NT2/D1 (cell line): Measurements from ENCODE around the gene UBR2.

Experiments
- SUZ12 ChIP-seq: IDR thresholded peaks from 2 replicates; pipeline ENCODE4 v1.6.1; 2011; ENCODE audit not compliant: insufficient read length, insufficient read depth; ENCODE audit errors: extremely low read depth
- YY1 ChIP-seq: IDR thresholded peaks from 2 replicates; pipeline ENCODE4 v1.6.1; 2011; ENCODE audit not compliant: insufficient read length, insufficient read depth
- ZNF274 ChIP-seq: IDR thresholded peaks from 2 replicates; pipeline ENCODE4 v1.6.1; 2011; ENCODE audit warnings: mild to moderate bottlenecking, low read depth, low read length

DNA sequence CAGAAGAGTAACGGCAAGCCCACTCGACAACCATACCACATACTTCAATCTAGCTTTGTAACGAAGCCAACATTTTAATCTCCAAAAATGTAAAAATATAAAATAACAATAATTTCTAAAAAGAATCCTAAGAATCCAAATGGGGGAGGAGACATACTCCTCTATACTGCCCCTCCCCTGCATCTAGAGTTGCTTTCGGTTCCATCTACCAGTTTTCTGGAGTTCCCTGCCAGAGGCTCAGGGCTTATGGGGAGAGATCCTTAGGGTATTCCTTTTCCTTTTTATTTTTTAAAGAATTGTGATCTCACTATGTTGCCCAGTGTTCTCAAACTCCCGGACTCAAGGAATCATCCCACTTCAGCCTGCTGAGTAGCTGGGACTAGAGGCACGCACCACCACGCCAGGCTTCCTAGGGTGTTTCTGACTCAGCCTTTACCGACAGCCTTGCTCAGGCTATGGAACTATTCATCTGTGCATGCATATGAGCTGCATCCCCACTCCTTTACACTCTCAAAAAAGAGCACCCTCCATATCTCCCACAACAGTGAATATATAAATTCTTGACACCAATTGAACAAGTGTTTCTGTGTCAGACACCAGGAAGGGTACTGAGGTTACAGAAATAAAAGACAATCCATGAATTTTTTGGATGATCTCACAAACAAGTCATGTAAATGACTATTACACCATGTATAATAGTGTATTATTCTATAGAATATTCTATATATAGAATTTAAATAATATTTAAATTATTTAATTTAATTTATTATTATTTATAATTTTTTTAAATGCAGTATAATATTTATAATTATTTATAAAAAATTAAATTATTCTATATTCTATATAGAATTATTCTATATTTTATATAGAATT, 40.7 kb upstream of the UBR2 start:
- TF ChIP-seq ZNF274 (no peak), SUZ12 (no peak), YY1 (no peak)
